Ovary (tissue), 3 donors: ENCODE data around the gene RPL37.

Source experiments
- CTCF ChIP-seq, 3 donors: fragments of 450-650 bp in 2 of 3; fragments of 200-600 bp in 1 of 3; IDR thresholded peaks; one replicate each; pipeline versions ENCODE4 v1.5.1 to v1.8.0; 2016 to 2022; ENCODE audit warnings: antibody characterized with exemption in 3 of 3, mild to moderate bottlenecking in 1 of 3
- EP300 ChIP-seq: sonication (generic); formaldehyde crosslinking; IDR thresholded peaks from one replicate; pipeline ENCODE4 v1.6.1; 2017; ENCODE audit warnings: antibody characterized with exemption
- POLR2A ChIP-seq: fragments of 450-650 bp; IDR thresholded peaks from one replicate; pipeline ENCODE4 v1.6.1; 2017; ENCODE audit warnings: antibody characterized with exemption, mild to moderate bottlenecking, moderate library complexity
- donor health status: DM: no; HTN: no; CAD: no.

GRCh38 chr5:40842351-40842750 is 7.3 kb upstream of the RPL37 start:
- TF ChIP-seq CTCF (IDR thresholded peaks at IDR 0.05) (no peak), POLR2A (no peak), EP300 (no peak)
